ENCODE data around the gene AGAP2. TPM values are rescaled to one million over a fixed set of nuclear protein-coding genes. Genes with fewer than 3 reads are reported as not detected.

Gene AGAP2
- total RNA-seq, 1 experiment from 2014 or later: 0.40 TPM

GRCh38 chr12:57764662-57765002, 26.1 kb upstream of the AGAP2 start:
- peak overlapping the region; percentile 95 for H2AFZ ChIP-seq (ENCODE audit: low read length)
- DNase-seq (peak; percentile 25), ATAC-seq (peak; percentile 6; the same call in 1 of the 2 replicates)
- H3K36me3 ChIP-seq (ENCODE audit: low read depth, low read length): peaks cover 7% of the 10 kb centered on the region; the same call in 1 of the 2 replicates
- peak overlapping the region; percentile 53 for H3K9ac ChIP-seq (ENCODE audit: low read length)
- BruUV-seq (replicated peaks): no TSS peak
- intact Hi-C loops (cut with micrococcal nuclease): no loop called here
- peak overlapping the region; percentile 79 for H3K4me3 ChIP-seq (ENCODE audit: low read length)
- H3F3A ChIP-seq (ENCODE audit: low read length, unreplicated experiment): no peaks in the 10 kb centered on the region
- H3K79me2 ChIP-seq (ENCODE audit: low read length): no peaks in the 10 kb centered on the region; the same call in 1 of the 2 replicates
- no peaks in the 10 kb centered on the region for H3K9me2 ChIP-seq (replicated peaks; ENCODE audit: low read length)
- POLR2A ChIA-PET (ENCODE audit: unreplicated experiment): no interaction called here
- peaks cover 37% of the 10 kb centered on the region for H3K4me1 ChIP-seq (ENCODE audit: insufficient read depth, low read length)
- no peaks in the 10 kb centered on the region for H3K9me3 ChIP-seq (ENCODE audit: low read length)
- no peaks in the 10 kb centered on the region for H4K20me1 ChIP-seq (ENCODE audit: low read length)
- CTCF ChIA-PET: no interaction called here
- 0 out of 2 replicates have a peak overlapping the region, but pooled peaks have one; percentile 5 for H3K27ac ChIP-seq (ENCODE audit: low read length)
- H3K27me3 ChIP-seq (ENCODE audit: low read length): no peaks in the 10 kb centered on the region
- no peak for TF ChIP-seq EZH2phosphoT487 (IDR thresholded peaks at IDR 0.05; ENCODE audit: borderline replicate concordance, low read length)
- TF ChIP-seq EZH2 (IDR thresholded peaks at IDR 0.05; ENCODE audit: low read length, unreplicated experiment): no peak
- TF ChIP-seq, protein P1, sequence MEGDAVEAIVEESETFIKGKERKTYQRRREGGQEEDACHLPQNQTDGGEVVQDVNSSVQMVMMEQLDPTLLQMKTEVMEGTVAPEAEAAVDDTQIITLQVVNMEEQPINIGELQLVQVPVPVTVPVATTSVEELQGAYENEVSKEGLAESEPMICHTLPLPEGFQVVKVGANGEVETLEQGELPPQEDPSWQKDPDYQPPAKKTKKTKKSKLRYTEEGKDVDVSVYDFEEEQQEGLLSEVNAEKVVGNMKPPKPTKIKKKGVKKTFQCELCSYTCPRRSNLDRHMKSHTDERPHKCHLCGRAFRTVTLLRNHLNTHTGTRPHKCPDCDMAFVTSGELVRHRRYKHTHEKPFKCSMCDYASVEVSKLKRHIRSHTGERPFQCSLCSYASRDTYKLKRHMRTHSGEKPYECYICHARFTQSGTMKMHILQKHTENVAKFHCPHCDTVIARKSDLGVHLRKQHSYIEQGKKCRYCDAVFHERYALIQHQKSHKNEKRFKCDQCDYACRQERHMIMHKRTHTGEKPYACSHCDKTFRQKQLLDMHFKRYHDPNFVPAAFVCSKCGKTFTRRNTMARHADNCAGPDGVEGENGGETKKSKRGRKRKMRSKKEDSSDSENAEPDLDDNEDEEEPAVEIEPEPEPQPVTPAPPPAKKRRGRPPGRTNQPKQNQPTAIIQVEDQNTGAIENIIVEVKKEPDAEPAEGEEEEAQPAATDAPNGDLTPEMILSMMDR (conservative IDR thresholded peaks at IDR 0.05; ENCODE audit: low read depth, low read length): no peak
- H3K4me2 ChIP-seq (ENCODE audit: low read length): peak overlapping the region; percentile 96

DNA sequence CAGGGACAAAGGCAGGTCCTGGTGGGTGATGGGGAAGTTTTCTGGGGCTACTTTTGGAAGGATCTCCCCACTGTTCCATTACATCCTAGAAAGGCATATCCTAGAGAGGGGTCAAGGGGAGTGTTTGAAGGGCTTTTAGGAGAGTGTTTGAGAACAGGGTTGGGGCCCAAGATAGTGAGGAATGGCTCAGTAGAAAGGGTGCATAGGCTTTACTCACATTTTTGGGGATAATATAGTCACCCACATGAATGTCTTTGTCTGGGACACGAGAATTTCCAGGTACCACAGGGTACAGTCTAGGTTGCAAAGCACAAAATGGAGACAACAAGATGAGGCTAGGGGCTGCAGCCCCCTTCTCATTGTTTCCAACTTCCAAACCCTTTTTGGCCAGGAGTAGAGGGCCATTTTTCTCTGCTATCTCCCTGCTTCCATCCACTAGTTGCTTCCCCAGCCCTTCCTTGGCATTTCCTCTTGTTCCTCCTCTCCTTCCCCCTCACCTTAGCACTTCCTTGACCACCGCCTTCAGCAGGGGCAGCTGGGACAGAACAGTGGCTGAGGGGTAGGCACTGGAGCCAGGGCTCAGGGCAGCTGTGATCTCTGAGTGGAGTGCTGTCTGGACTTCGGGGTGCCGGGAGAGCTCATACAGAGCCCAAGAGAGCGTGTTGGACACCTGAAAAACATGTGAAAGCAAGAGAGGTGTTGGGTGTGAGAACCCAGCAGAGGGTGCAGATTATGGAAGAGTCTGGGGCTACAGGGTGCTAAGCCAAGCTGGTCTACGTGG, 25.5 kb upstream of the AGAP2 start:
- H3K27ac ChIP-seq (ENCODE audit: low read length): no peak overlapping the region

More for the DNA sequence above, 25.5 kb upstream of the AGAP2 start:
- Histone ChIP-seq H3K36me3 (ENCODE audit: low read depth, low read length) (peaks cover 5% of the 10 kb centered on the region; the same call in 1 of the 2 replicates), H3K9me3 (ENCODE audit: low read length) (no peaks in the 10 kb centered on the region), H3K9me2 (replicated peaks; ENCODE audit: low read length) (no peaks in the 10 kb centered on the region), H3K27me3 (ENCODE audit: low read length) (no peaks in the 10 kb centered on the region), H3K4me3 (ENCODE audit: low read length) (0 out of 2 replicates have a peak overlapping the region, but pooled peaks have one; percentile 79), H3K4me2 (ENCODE audit: low read length) (peak overlapping the region; percentile 96), H3F3A (ENCODE audit: low read length, unreplicated experiment) (no peaks in the 10 kb centered on the region), H3K9ac (ENCODE audit: low read length) (no peak overlapping the region), H3K4me1 (ENCODE audit: insufficient read depth, low read length) (peaks cover 37% of the 10 kb centered on the region), H3K79me2 (ENCODE audit: low read length) (no peaks in the 10 kb centered on the region), H4K20me1 (ENCODE audit: low read length) (no peaks in the 10 kb centered on the region), H2AFZ (ENCODE audit: low read length) (no peak overlapping the region; the same call in 1 of the 2 replicates)
- ChIA-PET CTCF (no interaction called here), POLR2A (ENCODE audit: unreplicated experiment) (no interaction called here)
- intact Hi-C loops (cut with micrococcal nuclease): no loop called here
- DNase-seq (no peak), ATAC-seq (no peak)
- BruUV-seq (replicated peaks): no TSS peak
- TF ChIP-seq EZH2phosphoT487 (IDR thresholded peaks at IDR 0.05; ENCODE audit: borderline replicate concordance, low read length): no peak
- TF ChIP-seq, protein P1 (conservative IDR thresholded peaks at IDR 0.05; ENCODE audit: low read depth, low read length): no peak
- TF ChIP-seq EZH2 (IDR thresholded peaks at IDR 0.05; ENCODE audit: low read length, unreplicated experiment): no peak

All from PC-3 (cell line).